IMR-90 (cell line): ENCODE results near the gene GLIS1. TPM values are rescaled to one million over a fixed set of nuclear protein-coding genes. Genes with fewer than 3 reads are reported as not detected.
A peak's percentile ranks its signal among the peaks of the same experiment; 100 is the strongest.

Experiments used
- ATAC-seq: fragments of 200-7000 bp; cut with Tn5 transposase; 2 replicates; pipeline ENCODE4 v1.9.1; 2020; ENCODE audit warnings: low read depth, mild to moderate bottlenecking, moderate library complexity
- BruUV-seq: library from RNA; stranded (reverse); fragments of 400-500 nt; replicated peaks from 2 replicates; lab custom pipeline; 2021; lab: Mats Ljungman, UMichigan
- CTCF ChIA-PET: fragments of 300-600 bp; formaldehyde crosslinking; extraction: SDS; loops from one replicate; lab custom pipeline; 2021; ENCODE audit warnings: antibody characterized with exemption; lab: Yijun Ruan, JAX
- POLR2A ChIA-PET: fragments of 300-600 bp; sonication (Branson Sonifier 250); formaldehyde crosslinking; loops from one replicate; lab custom pipeline; 2022; ENCODE audit warnings: antibody characterized with exemption; ENCODE audit not compliant: unreplicated experiment; lab: Charles Lee
- DNase-seq: peaks from one replicate; pipeline ENCODE4 v3.0.0; 2013
- H2AFZ ChIP-seq: replicated peaks from 2 replicates; pipeline ENCODE3; 2013; ENCODE audit warnings: low read length, mild to moderate bottlenecking; ENCODE audit not compliant: poor library complexity
- H2AK5ac ChIP-seq: 2 replicates; pipeline ENCODE4 v1.6.1; 2013; ENCODE audit warnings: low read depth, low read length, inconsistent platforms
- H2AK9ac ChIP-seq: replicated peaks from 2 replicates; pipeline ENCODE3; 2013; ENCODE audit warnings: mild to moderate bottlenecking, low read depth, low read length, moderate library complexity; ENCODE audit not compliant: poor library complexity
- H2BK120ac ChIP-seq: 2 replicates; pipeline ENCODE4 v1.6.1; 2013; ENCODE audit warnings: low read depth, low read length, inconsistent platforms
- H2BK15ac ChIP-seq: 3 replicates; pipeline ENCODE4 v1.6.1; 2013; ENCODE audit warnings: low read depth, low read length, inconsistent platforms
- H2BK20ac ChIP-seq: 2 replicates; pipeline ENCODE4 v1.6.1; 2013; ENCODE audit warnings: low read depth, mild to moderate bottlenecking, inconsistent platforms, low read length, moderate library complexity
- H2BK5ac ChIP-seq: 2 replicates; pipeline ENCODE4 v1.6.1; 2013; ENCODE audit warnings: mild to moderate bottlenecking, low read depth, low read length, inconsistent platforms; ENCODE audit not compliant: poor library complexity, severe bottlenecking
- H3K14ac ChIP-seq: replicated peaks from 2 replicates; pipeline ENCODE4 v1.6.1; 2013; ENCODE audit warnings: low read depth, low read length, inconsistent platforms
- H3K18ac ChIP-seq: 2 replicates; pipeline ENCODE4 v1.6.1; 2013; ENCODE audit warnings: low read depth, low read length, control low read depth
- H3K23ac ChIP-seq: 2 replicates; pipeline ENCODE4 v1.6.1; 2013; ENCODE audit warnings: low read depth, low read length, inconsistent platforms
- H3K27ac ChIP-seq: 2 replicates; pipeline ENCODE4 v1.5.1; 2013; ENCODE audit warnings: mild to moderate bottlenecking, control low read depth, low read length; ENCODE audit not compliant: insufficient read depth
- H3K27me3 ChIP-seq: 2 replicates; pipeline ENCODE4 v1.6.1; 2013; ENCODE audit warnings: low read length; ENCODE audit not compliant: control insufficient read depth, insufficient read depth
- H3K36me3 ChIP-seq: 2 replicates; pipeline ENCODE4 v1.6.1; 2013; ENCODE audit warnings: low read length, mixed read lengths; ENCODE audit not compliant: control insufficient read depth, insufficient read depth
- H3K4ac ChIP-seq: 2 replicates; pipeline ENCODE4 v1.6.1; 2013; ENCODE audit warnings: low read depth, low read length, inconsistent platforms
- H3K4me1 ChIP-seq: 2 replicates; pipeline ENCODE4 v1.6.1; 2013; ENCODE audit warnings: low read length, mixed read lengths; ENCODE audit not compliant: control insufficient read depth, insufficient read depth
- H3K4me2 ChIP-seq: 2 replicates; pipeline ENCODE4 v1.6.1; 2013; ENCODE audit warnings: low read depth, mild to moderate bottlenecking, control low read depth, low read length, moderate library complexity
- H3K4me3 ChIP-seq: 2 replicates; pipeline ENCODE4 v1.5.1; 2013; ENCODE audit warnings: low read depth, mild to moderate bottlenecking, control low read depth, low read length, moderate library complexity; ENCODE audit not compliant: insufficient read depth
- H3K56ac ChIP-seq: 2 replicates; pipeline ENCODE4 v1.6.1; 2013; ENCODE audit warnings: low read length, inconsistent platforms; ENCODE audit not compliant: insufficient read depth; ENCODE audit errors: extremely low read depth
- H3K79me1 ChIP-seq, 2 experiments: 2 replicates each; pipeline ENCODE4 v1.6.1; 2013; ENCODE audit warnings: low read length in 2 of 2, inconsistent platforms in 1 of 2, low read depth in 1 of 2
- H3K9ac ChIP-seq: 2 replicates; pipeline ENCODE4 v1.6.1; 2013; ENCODE audit warnings: low read depth, low read length, control low read depth
- H3K9me1 ChIP-seq: 2 replicates; pipeline ENCODE4 v1.6.1; 2013; ENCODE audit warnings: low read length, inconsistent platforms; ENCODE audit not compliant: insufficient read depth
- H3K9me3 ChIP-seq: 2 replicates; pipeline ENCODE4 v1.6.1; 2013; ENCODE audit warnings: low read length; ENCODE audit not compliant: control insufficient read depth, insufficient read depth
- H4K20me1 ChIP-seq: 2 replicates; pipeline ENCODE4 v1.6.1; 2013; ENCODE audit warnings: low read length, inconsistent platforms; ENCODE audit not compliant: insufficient read depth
- H4K5ac ChIP-seq: 2 replicates; pipeline ENCODE4 v1.6.1; 2013; ENCODE audit warnings: mild to moderate bottlenecking, low read depth, low read length, control low read depth
- H4K8ac ChIP-seq, 2 experiments: 2 replicates each; pipeline ENCODE4 v1.6.1; 2013; ENCODE audit warnings: low read depth in 2 of 2, low read length in 2 of 2, control low read depth in 1 of 2, inconsistent platforms in 1 of 2
- H4K91ac ChIP-seq: 2 replicates; pipeline ENCODE4 v1.6.1; 2013; ENCODE audit warnings: low read depth, low read length, inconsistent platforms; ENCODE audit not compliant: insufficient read depth
- BHLHE40 ChIP-seq: fragments of 150-350 bp; IDR thresholded peaks from 2 replicates; pipeline ENCODE4 v1.6.1; 2016; ENCODE audit warnings: mild to moderate bottlenecking, low read depth, low read length
- CEBPB ChIP-seq: IDR thresholded peaks from 2 replicates; pipeline ENCODE4 v1.6.1; 2012; ENCODE audit warnings: low read depth, low read length, improper control_type of control experiment
- CHD1 ChIP-seq: IDR thresholded peaks from 2 replicates; pipeline ENCODE4 v1.6.1; 2012; ENCODE audit warnings: low read depth, low read length, improper control_type of control experiment
- CTCF ChIP-seq: conservative IDR thresholded peaks from 2 replicates; pipeline ENCODE4 v1.5.1; 2012; ENCODE audit warnings: mild to moderate bottlenecking, low read depth, low read length, improper control_type of control experiment
- FOS ChIP-seq: fragments of 150-350 bp; IDR thresholded peaks from 2 replicates; pipeline ENCODE4 v1.6.1; 2016; ENCODE audit warnings: low read depth, low read length
- MAFK ChIP-seq: IDR thresholded peaks from 2 replicates; pipeline ENCODE4 v1.6.1; 2012; ENCODE audit warnings: low read depth, low read length, improper control_type of control experiment
- MAZ ChIP-seq: IDR thresholded peaks from 2 replicates; pipeline ENCODE4 v1.6.1; 2012; ENCODE audit warnings: low read depth, mild to moderate bottlenecking, low read length, improper control_type of control experiment, moderate library complexity, borderline replicate concordance
- MXI1 ChIP-seq: IDR thresholded peaks from 2 replicates; pipeline ENCODE4 v1.6.1; 2012; ENCODE audit warnings: low read depth, mild to moderate bottlenecking, low read length, moderate library complexity, borderline replicate concordance
- NFE2L2 ChIP-seq: fragments of 150-350 bp; IDR thresholded peaks from 2 replicates; pipeline ENCODE4 v1.6.1; 2016; ENCODE audit warnings: low read depth, mild to moderate bottlenecking, low read length
- POLR2A ChIP-seq: IDR thresholded peaks from 2 replicates; pipeline ENCODE4 v1.6.1; 2012; ENCODE audit warnings: mild to moderate bottlenecking, low read depth, low read length
- RAD21 ChIP-seq: IDR thresholded peaks from 2 replicates; pipeline ENCODE4 v1.6.1; 2012; ENCODE audit warnings: low read length, improper control_type of control experiment
- RCOR1 ChIP-seq: IDR thresholded peaks from 2 replicates; pipeline ENCODE4 v1.6.1; 2012; ENCODE audit warnings: mild to moderate bottlenecking, low read length, improper control_type of control experiment; ENCODE audit not compliant: insufficient replicate concordance
- RFX5 ChIP-seq: IDR thresholded peaks from 2 replicates; pipeline ENCODE4 v1.8.0; 2012; ENCODE audit warnings: low read depth, mild to moderate bottlenecking, low read length, moderate library complexity
- SMC3 ChIP-seq: fragments of 150-350 bp; IDR thresholded peaks from 2 replicates; pipeline ENCODE4 v1.6.1; 2016; ENCODE audit warnings: low read depth, mild to moderate bottlenecking, antibody characterized with exemption, low read length, moderate library complexity
- WGBS, 2 experiments: methylation state at CpG; one replicate each; pipeline versions ENCODE4 v1.1.5 to v1.1.7; 2013; ENCODE audit warnings: missing lambda C conversion rate in 2 of 2; ENCODE audit not compliant: insufficient read length in 1 of 2; ENCODE audit errors: extremely low coverage in 2 of 2; 5-methylcytosine and 5-hydroxymethylcytosine counted together
- dilution Hi-C: fragments of 300-500 bp; cut with HindIII; formaldehyde crosslinking; loops from one replicate; pipeline ENCODE4 v1.14.3; 2018; ENCODE audit warnings: low sequenced_read_pairs; ENCODE audit not compliant: unreplicated experiment
- in situ Hi-C: fragments of 300-500 bp; cut with MboI; formaldehyde crosslinking; loops from 3 replicates; pipeline ENCODE4 v1.14.3; 2019; ENCODE audit warnings: low sequenced_read_pairs, inconsistent platforms, mixed read lengths
- intact Hi-C: fragments of 100-400 bp; cut with micrococcal nuclease; formaldehyde crosslinking; loops from 2 replicates; pipeline ENCODE4 v1.10.0; 2022
- polyA plus RNA-seq, 3 experiments: library from polyadenylated mRNA; depleted of rRNA; stranded (reverse); fragments of >200 nt; gene quantifications; 2 replicates each; pipeline ENCODE4 v1.2.3, GENCODE V29; 2012; ENCODE audit warnings: low replicate concordance in 1 of 3
- total RNA-seq: library from RNA; depleted of rRNA; stranded (reverse); fragments of >200 nt; gene quantifications from 2 replicates; pipeline ENCODE4 v1.2.3, GENCODE V29; 2012
- TF ChIP-seq, protein P1 (sequence below): fragments of 150-350 bp; IDR thresholded peaks from 2 replicates; pipeline ENCODE4 v1.6.1; 2016; ENCODE audit warnings: low read depth, mild to moderate bottlenecking, low read length, moderate library complexity, borderline replicate concordance
- TF ChIP-seq, protein P2 (sequence below): fragments of 150-350 bp; IDR thresholded peaks from 2 replicates; pipeline ENCODE4 v1.6.1; 2017; ENCODE audit warnings: mild to moderate bottlenecking, antibody characterized with exemption, low read length, low read depth

Gene GLIS1
- total and polyA plus RNA-seq, 2 of the 4 experiments (the other 2 are of a cell fraction) = 0.18 to 2.3 TPM

DNA sequence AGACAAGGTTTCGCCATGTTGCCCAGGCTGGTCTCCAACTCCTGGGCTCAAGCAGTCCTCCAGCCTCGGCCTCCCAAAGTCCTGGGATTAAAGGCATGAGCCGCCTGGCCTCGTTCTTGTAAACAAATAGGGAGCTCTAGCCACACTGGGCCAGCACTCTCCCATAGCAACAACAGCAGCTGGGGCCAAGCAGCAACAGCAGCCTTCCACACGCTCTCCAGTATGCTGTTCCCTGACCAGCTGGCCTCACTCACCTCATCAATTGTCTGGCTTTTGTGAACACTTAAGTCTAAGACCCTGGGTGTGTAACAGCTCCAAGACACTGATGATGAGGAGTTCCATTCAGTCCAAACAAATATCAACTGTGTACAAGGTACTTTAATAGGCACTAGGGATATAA is 16.9 kb upstream of the GLIS1 start:
- H3K36me3 ChIP-seq = no peaks in the 10 kb centered on the region
- 0 out of 2 replicates have a peak overlapping the region, but pooled peaks have one; percentile 43 for H3K14ac ChIP-seq
- dilution Hi-C loops = no loop called here
- CTCF ChIA-PET = interaction anchor here (0.6 kb wide), 1 partner anchor 148 kb away, joined by 3 read pairs; no protein-coding TSS in a partner anchor
- peak; percentile 40; the same call in 1 of the 2 replicates for ATAC-seq
- H3K27ac ChIP-seq = no peak overlapping the region
- no peak overlapping the region for H3K9ac ChIP-seq
- no peak overlapping the region for H2AK5ac ChIP-seq
- POLR2A ChIA-PET = no interaction called here
- H2BK20ac ChIP-seq = no peak overlapping the region
- H3K4ac ChIP-seq = no peak overlapping the region
- H3K18ac ChIP-seq = no peak overlapping the region
- H3K9me3 ChIP-seq = no peaks in the 10 kb centered on the region
- H4K8ac ChIP-seq = no peak overlapping the region
- no peaks in the 10 kb centered on the region for H3K9me1 ChIP-seq
- no TSS peak for BruUV-seq
- peak overlapping the region; percentile 61 for H2AFZ ChIP-seq
- in situ Hi-C loops = loop anchor here (5.0 kb wide), 1 partner anchor 269 kb away; no protein-coding TSS in a partner anchor
- no peak overlapping the region for H4K91ac ChIP-seq
- H2AK9ac ChIP-seq = no peak overlapping the region
- H3K4me3 ChIP-seq = no peak overlapping the region
- peaks cover 3% of the 10 kb centered on the region; the same call in 1 of the 2 replicates for H3K27me3 ChIP-seq
- no peaks in the 10 kb centered on the region for H3K4me1 ChIP-seq
- H3K4me2 ChIP-seq = no peak overlapping the region
- WGBS, 2 experiments = no CpG with 5 or more reads among the region's 5 CpGs
- TF ChIP-seq RCOR1 (no peak), POLR2A (no peak), CHD1 (no peak), MAFK (no peak), CTCF (no peak), RAD21 (no peak), FOS (no peak), BHLHE40 (no peak), SMC3 (no peak), MAZ (no peak), CEBPB (no peak), MXI1 (no peak), RFX5 (no peak), NFE2L2 (no peak)
- TF ChIP-seq, protein P1, sequence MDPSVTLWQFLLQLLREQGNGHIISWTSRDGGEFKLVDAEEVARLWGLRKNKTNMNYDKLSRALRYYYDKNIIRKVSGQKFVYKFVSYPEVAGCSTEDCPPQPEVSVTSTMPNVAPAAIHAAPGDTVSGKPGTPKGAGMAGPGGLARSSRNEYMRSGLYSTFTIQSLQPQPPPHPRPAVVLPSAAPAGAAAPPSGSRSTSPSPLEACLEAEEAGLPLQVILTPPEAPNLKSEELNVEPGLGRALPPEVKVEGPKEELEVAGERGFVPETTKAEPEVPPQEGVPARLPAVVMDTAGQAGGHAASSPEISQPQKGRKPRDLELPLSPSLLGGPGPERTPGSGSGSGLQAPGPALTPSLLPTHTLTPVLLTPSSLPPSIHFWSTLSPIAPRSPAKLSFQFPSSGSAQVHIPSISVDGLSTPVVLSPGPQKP = no peak
- TF ChIP-seq, protein P2, sequence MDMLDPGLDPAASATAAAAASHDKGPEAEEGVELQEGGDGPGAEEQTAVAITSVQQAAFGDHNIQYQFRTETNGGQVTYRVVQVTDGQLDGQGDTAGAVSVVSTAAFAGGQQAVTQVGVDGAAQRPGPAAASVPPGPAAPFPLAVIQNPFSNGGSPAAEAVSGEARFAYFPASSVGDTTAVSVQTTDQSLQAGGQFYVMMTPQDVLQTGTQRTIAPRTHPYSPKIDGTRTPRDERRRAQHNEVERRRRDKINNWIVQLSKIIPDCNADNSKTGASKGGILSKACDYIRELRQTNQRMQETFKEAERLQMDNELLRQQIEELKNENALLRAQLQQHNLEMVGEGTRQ = no peak
- no peak overlapping the region for H2BK5ac ChIP-seq
- peak; percentile 14 for DNase-seq
- H4K5ac ChIP-seq = no peak overlapping the region
- H4K20me1 ChIP-seq = peaks cover 3% of the 10 kb centered on the region; the same call in 1 of the 2 replicates
- H3K79me1 ChIP-seq = no peaks in the 10 kb centered on the region
- no peak overlapping the region for H3K23ac ChIP-seq
- H2BK120ac ChIP-seq = no peak overlapping the region
- intact Hi-C loops = no loop called here
- H2BK15ac ChIP-seq = no peak overlapping the region
- H3K56ac ChIP-seq = no peak overlapping the region
